Kidney (tissue), 14 donors: Measurements from ENCODE around the gene SP140L. TPM values are rescaled to one million over a fixed set of nuclear protein-coding genes. Genes with fewer than 3 reads are reported as not detected.

Source experiments
- DNase-seq, 5 donors: peaks; one replicate each; pipeline ENCODE4 v3.0.0-alpha.2; 2013 to 2020
- FAIRE-seq: peaks from 2 replicates; lab custom pipeline; 2012; peaks lifted over from hg19 to GRCh38; lab: Jason Lieb, UNC
- H3K27ac ChIP-seq, 2 donors: one replicate each; pipeline ENCODE4 v1.7.0; 2013; ENCODE audit warnings: low read depth in 2 of 2, low read length in 2 of 2, inconsistent platforms in 1 of 2
- H3K27me3 ChIP-seq: one replicate; pipeline ENCODE4 v1.7.1; 2013; ENCODE audit warnings: low read length, inconsistent platforms; ENCODE audit not compliant: control insufficient read depth, insufficient read depth
- H3K36me3 ChIP-seq, 3 donors: one replicate each; pipeline versions ENCODE4 v1.7.0 to v1.7.1; 2013; ENCODE audit warnings: low read length in 3 of 3, control low read depth in 1 of 3, inconsistent platforms in 1 of 3; ENCODE audit not compliant: insufficient read depth in 3 of 3, control insufficient read depth in 2 of 3
- H3K4me1 ChIP-seq, 3 donors: one replicate each; pipeline versions ENCODE4 v1.7.0 to v1.7.1; 2013; ENCODE audit warnings: low read length in 3 of 3, inconsistent platforms in 1 of 3, low read depth in 1 of 3; ENCODE audit not compliant: control insufficient read depth in 2 of 3, insufficient read depth in 2 of 3
- H3K4me3 ChIP-seq, 3 donors: one replicate each; pipeline versions ENCODE4 v1.7.0 to v1.8.1; 2013; ENCODE audit warnings: low read length in 3 of 3, control low read depth in 1 of 3, inconsistent platforms in 1 of 3
- H3K9ac ChIP-seq, 3 donors: one replicate each; pipeline versions ENCODE4 v1.7.0 to v1.7.1; 2013; ENCODE audit warnings: low read length in 3 of 3, control low read depth in 1 of 3, inconsistent platforms in 1 of 3
- H3K9me3 ChIP-seq, 3 donors: one replicate each; pipeline versions ENCODE4 v1.7.0 to v1.7.1; 2013; ENCODE audit warnings: low read length in 3 of 3, control low read depth in 1 of 3, inconsistent platforms in 1 of 3; ENCODE audit not compliant: control insufficient read depth in 2 of 3, insufficient read depth in 1 of 3
- intact Hi-C: fragments of 100-400 bp; cut with DNase I; formaldehyde crosslinking; loops from one replicate; pipeline ENCODE4 v1.11.1; 2022
- polyA plus RNA-seq: library from polyadenylated mRNA; stranded (reverse); fragments of 350-450 nt; fragmentation: Illumina TruSeq; extraction: RNeasy Lipid Tissue Mini Kit (QIAGEN cat#74804); gene quantifications from one replicate; pipeline ENCODE4 v1.2.3, GENCODE V29; 2014; ENCODE audit warnings: low read depth, low replicate concordance; ENCODE audit not compliant: insufficient read depth
- total RNA-seq: library from RNA; stranded (reverse); fragmentation: NEBNext Ultra II Directional; extraction: Animal tissue kit (Norgen Biotek cat#: 25700); gene quantifications from one replicate; pipeline ENCODE4 v1.2.1, GENCODE V29; 2021
- TF ChIP-seq, protein P1 (sequence below): IDR thresholded peaks from 3 replicates; pipeline ENCODE4 v1.5.1; 2012; ENCODE audit warnings: mild to moderate bottlenecking, moderate library complexity, borderline replicate concordance; ENCODE audit not compliant: insufficient read depth; ENCODE audit errors: extremely low read depth
- donor health status: control.
- donor health status: control.
- donor health status: control.
- donor health status: control.
- donor health status: control.
- donor health status: DM: yes; HTN: yes; CAD: no.
- donor health status: Normal renal cell carcinoma (clear cell type).

Gene SP140L
- total and polyA plus RNA-seq, 2 donors from 2014 or later = 4.6 to 23.8 TPM

- no peaks in the 10 kb centered on the region for H3K27me3 ChIP-seq
- H3K4me1 ChIP-seq = peaks cover 0 to 15% (median 12%) of the 10 kb centered on the region in 3 donors
- TF ChIP-seq, protein P1, sequence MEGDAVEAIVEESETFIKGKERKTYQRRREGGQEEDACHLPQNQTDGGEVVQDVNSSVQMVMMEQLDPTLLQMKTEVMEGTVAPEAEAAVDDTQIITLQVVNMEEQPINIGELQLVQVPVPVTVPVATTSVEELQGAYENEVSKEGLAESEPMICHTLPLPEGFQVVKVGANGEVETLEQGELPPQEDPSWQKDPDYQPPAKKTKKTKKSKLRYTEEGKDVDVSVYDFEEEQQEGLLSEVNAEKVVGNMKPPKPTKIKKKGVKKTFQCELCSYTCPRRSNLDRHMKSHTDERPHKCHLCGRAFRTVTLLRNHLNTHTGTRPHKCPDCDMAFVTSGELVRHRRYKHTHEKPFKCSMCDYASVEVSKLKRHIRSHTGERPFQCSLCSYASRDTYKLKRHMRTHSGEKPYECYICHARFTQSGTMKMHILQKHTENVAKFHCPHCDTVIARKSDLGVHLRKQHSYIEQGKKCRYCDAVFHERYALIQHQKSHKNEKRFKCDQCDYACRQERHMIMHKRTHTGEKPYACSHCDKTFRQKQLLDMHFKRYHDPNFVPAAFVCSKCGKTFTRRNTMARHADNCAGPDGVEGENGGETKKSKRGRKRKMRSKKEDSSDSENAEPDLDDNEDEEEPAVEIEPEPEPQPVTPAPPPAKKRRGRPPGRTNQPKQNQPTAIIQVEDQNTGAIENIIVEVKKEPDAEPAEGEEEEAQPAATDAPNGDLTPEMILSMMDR = no peak
- peak overlapping the region in 1 of 3 donors; percentile 4 for H3K4me3 ChIP-seq
- intact Hi-C loops = no loop called here
- H3K9ac ChIP-seq = no peak overlapping the region
- H3K27ac ChIP-seq = no peak overlapping the region
- DNase-seq (no peak), FAIRE-seq (no peak)
- H3K9me3 ChIP-seq = no peaks in the 10 kb centered on the region
- no peaks in the 10 kb centered on the region for H3K36me3 ChIP-seq
Observed at GRCh38 chr2:230423851-230424458, 97.0 kb downstream of the SP140L start.

- Histone ChIP-seq H3K4me1 (peaks cover 0 to 11% (median 9%) of the 10 kb centered on the region in 3 donors), H3K9me3 (no peaks in the 10 kb centered on the region), H3K27ac (no peak overlapping the region), H3K9ac (no peak overlapping the region), H3K36me3 (no peaks in the 10 kb centered on the region), H3K4me3 (no peak overlapping the region), H3K27me3 (no peaks in the 10 kb centered on the region)
- DNase-seq = no peak
- no peak for FAIRE-seq
- intact Hi-C loops = no loop called here
- TF ChIP-seq, protein P1 = no peak
Observed at GRCh38 chr2:230425377-230425776, 98.4 kb downstream of the SP140L start.

DNA sequence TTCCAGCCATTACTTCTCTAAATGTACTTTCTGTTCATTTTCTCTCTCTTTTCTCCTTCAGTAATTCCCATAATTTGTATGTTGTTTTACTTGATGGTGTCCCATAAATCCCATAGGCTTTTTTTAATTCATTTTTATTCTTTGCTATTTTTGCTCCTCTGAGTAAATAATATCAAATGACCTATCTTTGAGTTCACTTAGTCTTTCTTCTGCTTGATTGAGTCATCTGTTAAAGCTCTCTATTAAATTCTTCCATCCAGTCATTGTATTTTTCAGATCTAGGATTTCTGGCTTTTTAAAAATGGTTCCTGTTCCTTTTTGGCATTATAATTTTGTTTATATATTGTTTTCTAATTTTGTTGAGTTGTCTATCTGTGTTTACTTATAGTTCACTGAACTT, 102.5 kb downstream of the SP140L start:
- H3K27me3 ChIP-seq = no peaks in the 10 kb centered on the region
- TF ChIP-seq, protein P1 = no peak
- H3K9me3 ChIP-seq = no peaks in the 10 kb centered on the region
- FAIRE-seq (no peak), DNase-seq (no peak)
- intact Hi-C loops = no loop called here
- no peak overlapping the region for H3K27ac ChIP-seq
- peaks cover 0 to 5% (median 2%) of the 10 kb centered on the region in 3 donors for H3K4me1 ChIP-seq
- peaks cover 0 to 5% (median 0%) of the 10 kb centered on the region in 3 donors for H3K36me3 ChIP-seq
- H3K4me3 ChIP-seq = no peak overlapping the region
- H3K9ac ChIP-seq = no peak overlapping the region
